Panc1 (cell line): ENCODE measurements around the gene KDM4F. TPM values are rescaled to one million over a fixed set of nuclear protein-coding genes. Genes with fewer than 3 reads are reported as not detected.
"Not testable (repeated sequence)": the region's sequence is repeated elsewhere in the genome, so short reads cannot be mapped to it uniquely, and the experiment has no call there.

ENCODE experiments used
- ATAC-seq: fragments of 200-7000 bp; cut with Tn5 transposase; 2 replicates; pipeline ENCODE4 v1.9.1; 2020; ENCODE audit warnings: mild to moderate bottlenecking, moderate library complexity
- BruUV-seq: library from RNA; stranded (reverse); fragments of 400-500 nt; replicated peaks from 2 replicates; lab custom pipeline; 2021; lab: Mats Ljungman, UMichigan
- CTCF ChIA-PET: fragments of 300-600 bp; sonication (Branson Sonifier 250); formaldehyde crosslinking; loops from one replicate; lab custom pipeline; 2022; ENCODE audit warnings: antibody characterized with exemption; lab: Charles Lee
- POLR2A ChIA-PET: fragments of 300-600 bp; sonication (Branson Sonifier 250); formaldehyde crosslinking; loops from one replicate; lab custom pipeline; 2022; ENCODE audit warnings: antibody characterized with exemption; lab: Charles Lee
- DNase-seq: peaks from one replicate; pipeline ENCODE4 v3.0.0-alpha.2; 2010; ENCODE audit warnings: low read depth, low spot score
- H3K27ac ChIP-seq: 2 replicates; pipeline ENCODE4 v1.5.1; 2011; ENCODE audit warnings: mild to moderate bottlenecking, low read length, inconsistent platforms
- H3K27me3 ChIP-seq: fragments of 200-500 bp; sonication (Bioruptor generic); 2 replicates; pipeline ENCODE4 v1.6.0; 2014; ENCODE audit warnings: low read length, inconsistent platforms; ENCODE audit not compliant: control insufficient read depth, insufficient read depth
- H3K36me3 ChIP-seq: fragments of 200-500 bp; sonication (Bioruptor generic); 2 replicates; pipeline ENCODE4 v1.5.1; 2014; ENCODE audit warnings: inconsistent platforms, mild to moderate bottlenecking, low read length, moderate library complexity; ENCODE audit not compliant: control insufficient read depth, insufficient read depth
- H3K4me1 ChIP-seq: 2 replicates; pipeline ENCODE4 v1.5.1; 2011; ENCODE audit warnings: inconsistent platforms, mild to moderate bottlenecking, low read length, moderate library complexity; ENCODE audit not compliant: control insufficient read depth, insufficient read depth
- H3K4me3 ChIP-seq, 2 experiments: 2 replicates each; pipeline ENCODE4 v1.5.1; 2011 to 2012; ENCODE audit warnings: low read depth in 2 of 2, low read length in 2 of 2, mild to moderate bottlenecking in 2 of 2, inconsistent platforms in 1 of 2, moderate library complexity in 1 of 2
- H3K9me3 ChIP-seq: fragments of 200-500 bp; sonication (Bioruptor generic); 2 replicates; pipeline ENCODE4 v1.5.1; 2014; ENCODE audit warnings: low read depth, mild to moderate bottlenecking, inconsistent platforms, low read length, moderate library complexity; ENCODE audit not compliant: control insufficient read depth, insufficient read depth
- POLR2AphosphoS5 ChIP-seq: IDR thresholded peaks from 2 replicates; pipeline ENCODE4 v1.6.1; 2012; ENCODE audit warnings: mild to moderate bottlenecking, low read depth, low read length, moderate library complexity
- SIN3A ChIP-seq: IDR thresholded peaks from 2 replicates; pipeline ENCODE4 v1.6.1; 2012; ENCODE audit warnings: low read depth, mild to moderate bottlenecking, low read length, moderate library complexity, borderline replicate concordance; ENCODE audit not compliant: insufficient read depth
- TCF7L2 ChIP-seq: IDR thresholded peaks from 2 replicates; pipeline ENCODE4 v1.6.1; 2011; ENCODE audit warnings: mild to moderate bottlenecking, low read depth, low read length, inconsistent platforms
- in situ Hi-C: cut with HindIII; loops from 2 replicates; pipeline ENCODE4 v1.10.0; 2016; ENCODE audit warnings: low sequenced_read_pairs, low pct_unique_long_range_greater_than_20kb
- intact Hi-C: fragments of 100-400 bp; cut with micrococcal nuclease; formaldehyde crosslinking; loops from one replicate; pipeline ENCODE4 v1.10.0; 2022; ENCODE audit not compliant: unreplicated experiment
- total RNA-seq: library from RNA; stranded (reverse); gene quantifications from one replicate; pipeline ENCODE4 v1.2.1, GENCODE V29; 2021; ENCODE audit not compliant: unreplicated experiment
- TF ChIP-seq, protein P1 (sequence below): fragments of 450-650 bp; IDR thresholded peaks from 2 replicates; pipeline ENCODE4 v1.5.1; 2017; ENCODE audit warnings: mild to moderate bottlenecking
- TF ChIP-seq, protein P2 (sequence below), 2 experiments: IDR thresholded peaks; 2 replicates each; pipeline ENCODE4 v1.6.1; 2011 to 2012; ENCODE audit warnings: low read depth in 2 of 2, control low read depth in 1 of 2, low read length in 1 of 2, mild to moderate bottlenecking in 1 of 2, moderate library complexity in 1 of 2; ENCODE audit not compliant: insufficient read depth in 1 of 2

Gene KDM4F
- total RNA-seq, 1 experiment from 2014 or later: not detected

DNA sequence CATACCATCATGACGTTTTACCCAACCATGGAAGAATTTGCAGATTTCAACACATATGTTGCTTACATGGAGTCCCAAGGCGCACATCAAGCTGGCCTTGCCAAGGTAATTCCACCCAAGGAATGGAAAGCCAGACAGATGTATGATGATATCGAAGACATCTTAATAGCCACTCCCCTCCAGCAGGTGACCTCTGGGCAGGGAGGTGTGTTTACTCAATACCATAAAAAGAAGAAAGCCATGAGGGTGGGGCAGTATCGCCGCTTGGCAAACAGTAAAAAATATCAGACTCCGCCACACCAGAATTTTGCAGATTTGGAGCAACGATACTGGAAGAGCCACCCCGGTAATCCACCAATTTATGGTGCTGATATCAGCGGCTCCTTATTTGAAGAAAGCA lies 23.6 kb upstream of the KDM4F start:
- H3K4me3 ChIP-seq, intact Hi-C loops, POLR2A ChIA-PET, DNase-seq, H3K4me1 ChIP-seq, H3K9me3 ChIP-seq, H3K27ac ChIP-seq, H3K27me3 ChIP-seq, BruUV-seq, ATAC-seq, in situ Hi-C loops, H3K36me3 ChIP-seq, CTCF ChIA-PET: not testable (repeated sequence)

DNA sequence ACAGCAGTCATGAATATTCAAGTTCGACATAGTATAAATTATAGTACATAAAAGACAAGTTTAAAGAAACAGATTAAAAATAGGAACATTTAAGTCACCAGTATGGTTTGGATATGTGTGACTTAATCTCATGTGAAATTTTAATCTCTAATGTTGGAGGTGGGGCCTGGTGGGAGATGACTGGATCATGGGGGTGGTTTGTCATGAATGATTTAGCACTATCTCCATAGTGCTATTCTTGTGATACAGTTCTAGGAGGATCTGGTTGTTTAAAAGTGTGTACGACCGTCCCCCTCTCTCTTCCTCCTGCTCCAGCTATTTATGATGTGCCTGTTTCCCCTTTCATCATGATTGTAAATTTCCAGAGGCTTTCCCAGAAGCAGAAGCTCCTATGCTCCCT lies 20.9 kb upstream of the KDM4F start:
- CTCF ChIA-PET: no interaction called here
- BruUV-seq: no TSS peak

DNA sequence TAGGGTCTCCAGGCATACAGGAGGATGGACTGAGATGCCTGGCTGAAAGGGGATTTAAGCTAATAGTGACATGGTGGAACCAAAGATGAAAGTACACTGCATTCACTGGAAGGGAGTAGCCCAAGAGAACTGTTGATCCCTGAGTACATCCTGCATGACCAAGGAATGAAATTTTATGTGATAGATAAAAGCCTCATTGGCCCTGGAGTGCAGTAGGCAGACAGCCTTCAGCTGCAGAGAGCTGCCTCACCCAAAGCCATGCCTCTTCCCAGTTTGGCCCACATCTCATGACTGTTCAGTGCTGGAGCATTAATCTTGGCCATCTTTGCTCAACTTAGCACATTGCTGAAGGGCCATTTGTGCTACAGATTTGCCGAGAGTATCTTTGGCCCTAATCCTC lies 16.2 kb upstream of the KDM4F start:
- ATAC-seq: no peak
- in situ Hi-C loops: no loop called here
- Histone ChIP-seq H3K27ac (no peak overlapping the region), H3K36me3 (no peaks in the 10 kb centered on the region), H3K4me3 (no peak overlapping the region), H3K9me3 (no peaks in the 10 kb centered on the region), H3K4me1 (no peaks in the 10 kb centered on the region), H3K27me3 (peaks cover 18% of the 10 kb centered on the region; the same call in 1 of the 2 replicates)
- POLR2A ChIA-PET: no interaction called here
- intact Hi-C loops: no loop called here
- CTCF ChIA-PET: no interaction called here
- TF ChIP-seq SIN3A (no peak), TCF7L2 (no peak), POLR2AphosphoS5 (no peak)
- TF ChIP-seq, protein P1, sequence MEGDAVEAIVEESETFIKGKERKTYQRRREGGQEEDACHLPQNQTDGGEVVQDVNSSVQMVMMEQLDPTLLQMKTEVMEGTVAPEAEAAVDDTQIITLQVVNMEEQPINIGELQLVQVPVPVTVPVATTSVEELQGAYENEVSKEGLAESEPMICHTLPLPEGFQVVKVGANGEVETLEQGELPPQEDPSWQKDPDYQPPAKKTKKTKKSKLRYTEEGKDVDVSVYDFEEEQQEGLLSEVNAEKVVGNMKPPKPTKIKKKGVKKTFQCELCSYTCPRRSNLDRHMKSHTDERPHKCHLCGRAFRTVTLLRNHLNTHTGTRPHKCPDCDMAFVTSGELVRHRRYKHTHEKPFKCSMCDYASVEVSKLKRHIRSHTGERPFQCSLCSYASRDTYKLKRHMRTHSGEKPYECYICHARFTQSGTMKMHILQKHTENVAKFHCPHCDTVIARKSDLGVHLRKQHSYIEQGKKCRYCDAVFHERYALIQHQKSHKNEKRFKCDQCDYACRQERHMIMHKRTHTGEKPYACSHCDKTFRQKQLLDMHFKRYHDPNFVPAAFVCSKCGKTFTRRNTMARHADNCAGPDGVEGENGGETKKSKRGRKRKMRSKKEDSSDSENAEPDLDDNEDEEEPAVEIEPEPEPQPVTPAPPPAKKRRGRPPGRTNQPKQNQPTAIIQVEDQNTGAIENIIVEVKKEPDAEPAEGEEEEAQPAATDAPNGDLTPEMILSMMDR: no peak
- TF ChIP-seq, protein P2, sequence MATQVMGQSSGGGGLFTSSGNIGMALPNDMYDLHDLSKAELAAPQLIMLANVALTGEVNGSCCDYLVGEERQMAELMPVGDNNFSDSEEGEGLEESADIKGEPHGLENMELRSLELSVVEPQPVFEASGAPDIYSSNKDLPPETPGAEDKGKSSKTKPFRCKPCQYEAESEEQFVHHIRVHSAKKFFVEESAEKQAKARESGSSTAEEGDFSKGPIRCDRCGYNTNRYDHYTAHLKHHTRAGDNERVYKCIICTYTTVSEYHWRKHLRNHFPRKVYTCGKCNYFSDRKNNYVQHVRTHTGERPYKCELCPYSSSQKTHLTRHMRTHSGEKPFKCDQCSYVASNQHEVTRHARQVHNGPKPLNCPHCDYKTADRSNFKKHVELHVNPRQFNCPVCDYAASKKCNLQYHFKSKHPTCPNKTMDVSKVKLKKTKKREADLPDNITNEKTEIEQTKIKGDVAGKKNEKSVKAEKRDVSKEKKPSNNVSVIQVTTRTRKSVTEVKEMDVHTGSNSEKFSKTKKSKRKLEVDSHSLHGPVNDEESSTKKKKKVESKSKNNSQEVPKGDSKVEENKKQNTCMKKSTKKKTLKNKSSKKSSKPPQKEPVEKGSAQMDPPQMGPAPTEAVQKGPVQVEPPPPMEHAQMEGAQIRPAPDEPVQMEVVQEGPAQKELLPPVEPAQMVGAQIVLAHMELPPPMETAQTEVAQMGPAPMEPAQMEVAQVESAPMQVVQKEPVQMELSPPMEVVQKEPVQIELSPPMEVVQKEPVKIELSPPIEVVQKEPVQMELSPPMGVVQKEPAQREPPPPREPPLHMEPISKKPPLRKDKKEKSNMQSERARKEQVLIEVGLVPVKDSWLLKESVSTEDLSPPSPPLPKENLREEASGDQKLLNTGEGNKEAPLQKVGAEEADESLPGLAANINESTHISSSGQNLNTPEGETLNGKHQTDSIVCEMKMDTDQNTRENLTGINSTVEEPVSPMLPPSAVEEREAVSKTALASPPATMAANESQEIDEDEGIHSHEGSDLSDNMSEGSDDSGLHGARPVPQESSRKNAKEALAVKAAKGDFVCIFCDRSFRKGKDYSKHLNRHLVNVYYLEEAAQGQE (IDR thresholded peaks at IDR 0.05; ENCODE audit: insufficient read depth in 1 of 2, low read depth in 2 of 2, low read length in 1 of 2): no peak
- BruUV-seq: no TSS peak
- DNase-seq: no peak

More for the DNA sequence above, 20.9 kb upstream of the KDM4F start:
- no peak for DNase-seq
- Histone ChIP-seq H3K9me3 (no peaks in the 10 kb centered on the region), H3K4me3 (no peak overlapping the region), H3K27ac (no peak overlapping the region), H3K27me3 (peaks cover 2% of the 10 kb centered on the region; the same call in 1 of the 2 replicates), H3K4me1 (no peaks in the 10 kb centered on the region), H3K36me3 (no peaks in the 10 kb centered on the region)
- in situ Hi-C loops (no loop called here), intact Hi-C loops (no loop called here)
- TF ChIP-seq SIN3A: no peak
- TF ChIP-seq, protein P1: no peak
- POLR2A ChIA-PET: no interaction called here
- ATAC-seq: no peak
